Measurements from ENCODE around the gene TMUB1.

GRCh38 chr7:151061213-151062110, 21.8 kb downstream of the TMUB1 start:
- TF ChIP-seq CTCF (IDR thresholded peaks at IDR 0.05) (no peak), ZFX (IDR thresholded peaks at IDR 0.05; ENCODE audit: borderline replicate concordance) (no peak)

All from 22Rv1 (cell line).